ENCODE data around the gene GTF2H1. TPM values are rescaled to one million over a fixed set of nuclear protein-coding genes. Genes with fewer than 3 reads are reported as not detected.

The GTF2H1 gene
- total RNA-seq, 1 donor from 2014 or later, result 33.7 TPM

GRCh38 chr11:18392434-18393321 is 70.3 kb downstream of the GTF2H1 start:
- H3K9me3 ChIP-seq, result no peaks in the 10 kb centered on the region
- peaks cover 5 to 14% of the 10 kb centered on the region in 2 donors for H3K4me1 ChIP-seq
- peaks cover 13 to 15% of the 10 kb centered on the region in 2 donors for H3K36me3 ChIP-seq
- H3K27ac ChIP-seq, result peak overlapping the region; percentile 94 to 98
- no peak for TF ChIP-seq CTCF (IDR thresholded peaks at IDR 0.05)
- H3K4me3 ChIP-seq, result no peak overlapping the region
- intact Hi-C loops (cut with DNase I), result loop anchor here (5.0 to 10.0 kb wide), 2 partner anchors 305 to 1038 kb away; partner anchors contain the start of genes NCR3LG1 and TMEM86A
- no peak for DNase-seq (ENCODE audit: low spot score in 2 of 2)
- no peaks in the 10 kb centered on the region for H3K27me3 ChIP-seq

- Histone ChIP-seq H3K36me3 (peaks cover 21 to 23% of the 10 kb centered on the region in 2 donors), H3K9me3 (no peaks in the 10 kb centered on the region), H3K27ac (peak overlapping the region; percentile 94 to 98), H3K4me3 (peak overlapping the region; percentile 85 to 99), H3K4me1 (peaks cover 5 to 18% of the 10 kb centered on the region in 2 donors), H3K27me3 (no peaks in the 10 kb centered on the region)
- DNase-seq (ENCODE audit: low spot score in 2 of 2), result no peak
- no peak for TF ChIP-seq CTCF (IDR thresholded peaks at IDR 0.05)
- intact Hi-C loops (cut with DNase I), result loop anchor here (1.0 to 10.0 kb wide), 4 partner anchors 9 to 1039 kb away; partner anchors contain the start of genes NCR3LG1 and TMEM86A
Measured at GRCh38 chr11:18393581-18394274, 71.4 kb downstream of the GTF2H1 start.

- peak; percentile 95 to 99 for DNase-seq (ENCODE audit: low spot score in 2 of 2)
- peak in 1 of 3 experiments; percentile 9 for TF ChIP-seq CTCF (IDR thresholded peaks at IDR 0.05)
- Histone ChIP-seq H3K4me1 (peaks cover 5 to 18% of the 10 kb centered on the region in 2 donors), H3K27me3 (no peaks in the 10 kb centered on the region), H3K4me3 (peak within 1 kb of the TSS; percentile 85 to 99), H3K9me3 (no peaks in the 10 kb centered on the region), H3K27ac (peak within 1 kb of the TSS; percentile 94 to 98), H3K36me3 (peaks cover 28 to 29% of the 10 kb centered on the region in 2 donors)
- intact Hi-C loops (cut with DNase I), result loop anchor here (1.0 to 10.0 kb wide), 4 partner anchors 10 to 1040 kb away; partner anchors contain the start of genes NCR3LG1 and TMEM86A
Measured at GRCh38 chr11:18394275-18394927, 72.0 kb downstream of the GTF2H1 start, which contains the start of gene LDHA. LDHA (plus strand) TSS chr11:18394563; CDS start chr11:18396843, 2,280 bp downstream.

- H3K4me1 ChIP-seq, result peaks cover 5 to 18% of the 10 kb centered on the region in 2 donors
- no peaks in the 10 kb centered on the region for H3K27me3 ChIP-seq
- peaks cover 35 to 37% of the 10 kb centered on the region in 2 donors for H3K36me3 ChIP-seq
- intact Hi-C loops (cut with DNase I), result loop anchor here (1.0 to 10.0 kb wide), 7 partner anchors 11 to 1040 kb away; partner anchors contain the start of genes NCR3LG1, TMEM86A, TSG101 and UEVLD
- peak overlapping the region; percentile 85 to 99 for H3K4me3 ChIP-seq
- peak in 1 of 2 donors; percentile 72 for DNase-seq (ENCODE audit: low spot score in 2 of 2)
- peak overlapping the region; percentile 94 to 98 for H3K27ac ChIP-seq
- H3K9me3 ChIP-seq, result no peaks in the 10 kb centered on the region
- no peak for TF ChIP-seq CTCF (IDR thresholded peaks at IDR 0.05)
Measured at GRCh38 chr11:18394928-18395734, 72.8 kb downstream of the GTF2H1 start.
